Suppressor macrophage treated with lipopolysaccharide for 1 hour (primary cell): ENCODE measurements around the gene RNGTT.

ENCODE experiments used
- DNase-seq, 3 donors: peaks; one replicate each; pipeline ENCODE4 v3.0.0-alpha.2; 2020 to 2022

The RNGTT gene

GRCh38 chr6:88650029-88650619 lies 313.3 kb downstream of the RNGTT start:
- DNase-seq, result no peak

GRCh38 chr6:88641178-88641903 lies 322.1 kb downstream of the RNGTT start:
- peak in 2 of 3 donors; percentile 11 to 33 for DNase-seq

- no peak for DNase-seq
Measured at GRCh38 chr6:88637761-88638545, 325.5 kb downstream of the RNGTT start.

- no peak for DNase-seq
Measured at GRCh38 chr6:88636871-88637270, 326.5 kb downstream of the RNGTT start.

GRCh38 chr6:88633782-88634181 lies 329.6 kb downstream of the RNGTT start:
- DNase-seq, result no peak

- no peak for DNase-seq
Measured at GRCh38 chr6:88631830-88632229, 331.6 kb downstream of the RNGTT start.

GRCh38 chr6:88629838-88630494 lies 333.5 kb downstream of the RNGTT start:
- no peak for DNase-seq

- DNase-seq, result no peak
Measured at GRCh38 chr6:88626460-88626859, 337.0 kb downstream of the RNGTT start.

GRCh38 chr6:88623531-88623930 lies 339.9 kb downstream of the RNGTT start:
- DNase-seq, result no peak

GRCh38 chr6:88619951-88620350 lies 343.5 kb downstream of the RNGTT start:
- no peak for DNase-seq

- DNase-seq, result no peak
Measured at GRCh38 chr6:88616380-88616779, 347.0 kb downstream of the RNGTT start.

GRCh38 chr6:88614316-88614877 lies 349.0 kb downstream of the RNGTT start:
- DNase-seq, result no peak

- DNase-seq, result no peak
Measured at GRCh38 chr6:88612631-88613030, 350.8 kb downstream of the RNGTT start.

GRCh38 chr6:88611721-88612120 lies 351.7 kb downstream of the RNGTT start:
- no peak for DNase-seq

- no peak for DNase-seq
Measured at GRCh38 chr6:88609983-88610382, 353.4 kb downstream of the RNGTT start.

GRCh38 chr6:88605271-88605670 lies 358.1 kb downstream of the RNGTT start:
- peak in 2 of 3 donors; percentile 1 to 4 for DNase-seq

- no peak for DNase-seq
Measured at GRCh38 chr6:88599571-88599970, 363.8 kb downstream of the RNGTT start.

- DNase-seq, result no peak
Measured at GRCh38 chr6:88596801-88597200, 366.6 kb downstream of the RNGTT start.

- DNase-seq, result no peak
Measured at GRCh38 chr6:88588938-88589337, 374.5 kb downstream of the RNGTT start.

GRCh38 chr6:88587150-88587520 lies 376.3 kb downstream of the RNGTT start:
- DNase-seq, result no peak

- no peak for DNase-seq
Measured at GRCh38 chr6:88586371-88587149, 376.9 kb downstream of the RNGTT start.

GRCh38 chr6:88585276-88585692 lies 378.1 kb downstream of the RNGTT start:
- no peak for DNase-seq
